Measurements from ENCODE around the gene RUFY2. TPM values are rescaled to one million over a fixed set of nuclear protein-coding genes. Genes with fewer than 3 reads are reported as not detected.
"Not testable (repeated sequence)": the region's sequence is repeated elsewhere in the genome, so short reads cannot be mapped to it uniquely, and the experiment has no call there.

RUFY2 gene, protein sequence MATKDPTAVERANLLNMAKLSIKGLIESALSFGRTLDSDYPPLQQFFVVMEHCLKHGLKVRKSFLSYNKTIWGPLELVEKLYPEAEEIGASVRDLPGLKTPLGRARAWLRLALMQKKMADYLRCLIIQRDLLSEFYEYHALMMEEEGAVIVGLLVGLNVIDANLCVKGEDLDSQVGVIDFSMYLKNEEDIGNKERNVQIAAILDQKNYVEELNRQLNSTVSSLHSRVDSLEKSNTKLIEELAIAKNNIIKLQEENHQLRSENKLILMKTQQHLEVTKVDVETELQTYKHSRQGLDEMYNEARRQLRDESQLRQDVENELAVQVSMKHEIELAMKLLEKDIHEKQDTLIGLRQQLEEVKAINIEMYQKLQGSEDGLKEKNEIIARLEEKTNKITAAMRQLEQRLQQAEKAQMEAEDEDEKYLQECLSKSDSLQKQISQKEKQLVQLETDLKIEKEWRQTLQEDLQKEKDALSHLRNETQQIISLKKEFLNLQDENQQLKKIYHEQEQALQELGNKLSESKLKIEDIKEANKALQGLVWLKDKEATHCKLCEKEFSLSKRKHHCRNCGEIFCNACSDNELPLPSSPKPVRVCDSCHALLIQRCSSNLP
- 10 to 100 TPM; 14.5 to 21.7 TPM for total RNA-seq

DNA sequence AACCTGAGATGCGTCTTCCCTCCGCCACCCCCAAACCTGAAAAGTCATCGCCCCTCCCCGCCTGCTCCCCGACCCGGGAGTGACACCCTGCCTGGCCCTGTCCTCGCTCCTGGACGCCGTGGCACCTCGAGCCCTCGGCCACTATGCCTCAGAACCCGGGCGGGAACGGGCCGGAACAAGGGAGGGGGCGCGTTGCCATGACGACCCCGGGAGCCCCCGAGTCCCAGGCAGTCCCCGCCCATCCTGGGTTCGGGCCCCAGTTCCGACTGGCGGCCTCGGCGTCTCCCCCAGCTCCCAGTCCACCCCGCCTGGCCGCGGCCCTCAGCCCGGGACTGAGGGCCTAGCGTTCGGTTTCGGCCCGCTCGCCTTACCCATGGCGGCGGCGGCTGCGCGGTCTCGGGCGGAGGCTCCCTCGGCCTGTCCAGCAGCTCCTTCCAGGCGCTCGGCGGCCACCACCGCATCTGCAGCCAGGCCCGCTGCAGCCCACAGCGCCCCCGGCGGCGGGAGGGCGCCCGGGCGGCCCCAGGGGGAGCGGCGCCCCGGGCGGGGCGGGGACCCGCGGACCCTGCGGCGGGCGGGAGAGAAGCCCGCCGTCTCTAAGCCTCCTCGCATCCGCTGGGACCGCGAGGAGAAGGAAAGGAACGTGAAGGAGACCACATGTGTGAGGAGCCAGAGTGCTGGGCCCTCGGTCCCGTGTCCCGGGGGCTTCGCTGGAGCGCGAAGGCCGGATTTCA lies at the start of gene RUFY2:
RUFY2 (minus strand) TSS at position 463 of the 734 bp plus-strand sequence; CDS start at position 375, 88 bp downstream.
- Histone ChIP-seq H3K4me3 (peak within 1 kb of the TSS; percentile 99), H3K9ac (ENCODE audit: low read depth in 2 of 2, low read length in 2 of 2) (peak within 1 kb of the TSS; percentile 86 to 98), H3K36me3 (no peaks in the 10 kb centered on the region), H3K9me3 (no peaks in the 10 kb centered on the region), H3K27ac (peak within 1 kb of the TSS; percentile 90), H3K27me3 (no peaks in the 10 kb centered on the region), H3K4me1 (peaks cover 3% of the 10 kb centered on the region)
- intact Hi-C loops (cut with DNase I), result no loop called here
- peak; percentile 71 for DNase-seq
- TF ChIP-seq, protein P1, sequence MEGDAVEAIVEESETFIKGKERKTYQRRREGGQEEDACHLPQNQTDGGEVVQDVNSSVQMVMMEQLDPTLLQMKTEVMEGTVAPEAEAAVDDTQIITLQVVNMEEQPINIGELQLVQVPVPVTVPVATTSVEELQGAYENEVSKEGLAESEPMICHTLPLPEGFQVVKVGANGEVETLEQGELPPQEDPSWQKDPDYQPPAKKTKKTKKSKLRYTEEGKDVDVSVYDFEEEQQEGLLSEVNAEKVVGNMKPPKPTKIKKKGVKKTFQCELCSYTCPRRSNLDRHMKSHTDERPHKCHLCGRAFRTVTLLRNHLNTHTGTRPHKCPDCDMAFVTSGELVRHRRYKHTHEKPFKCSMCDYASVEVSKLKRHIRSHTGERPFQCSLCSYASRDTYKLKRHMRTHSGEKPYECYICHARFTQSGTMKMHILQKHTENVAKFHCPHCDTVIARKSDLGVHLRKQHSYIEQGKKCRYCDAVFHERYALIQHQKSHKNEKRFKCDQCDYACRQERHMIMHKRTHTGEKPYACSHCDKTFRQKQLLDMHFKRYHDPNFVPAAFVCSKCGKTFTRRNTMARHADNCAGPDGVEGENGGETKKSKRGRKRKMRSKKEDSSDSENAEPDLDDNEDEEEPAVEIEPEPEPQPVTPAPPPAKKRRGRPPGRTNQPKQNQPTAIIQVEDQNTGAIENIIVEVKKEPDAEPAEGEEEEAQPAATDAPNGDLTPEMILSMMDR (IDR thresholded peaks at IDR 0.05), result no peak

DNA sequence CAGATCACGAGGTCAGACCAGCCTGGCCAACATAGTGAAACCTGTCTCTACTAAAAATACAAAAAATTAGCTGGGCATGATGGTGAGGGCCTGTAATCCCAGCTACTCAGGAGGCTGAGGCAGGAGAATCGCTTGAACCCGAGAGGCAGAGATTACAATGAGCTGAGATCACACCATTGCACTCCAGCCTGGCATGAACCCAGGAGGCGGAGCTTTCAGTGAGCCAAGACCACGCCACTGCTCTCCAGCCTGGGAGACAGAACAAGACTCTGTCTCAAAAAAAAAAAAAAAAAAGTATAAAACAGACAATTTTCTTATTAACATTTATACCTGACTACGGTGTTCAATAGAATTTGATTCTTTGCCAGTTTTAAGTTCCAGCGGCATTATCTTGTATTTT lies 42.6 kb upstream of the RUFY2 start:
- H3K9ac ChIP-seq (ENCODE audit: low read depth in 2 of 2, low read length in 2 of 2); H3K4me1 ChIP-seq; H3K36me3 ChIP-seq; H3K9me3 ChIP-seq; intact Hi-C loops (cut with DNase I); H3K4me3 ChIP-seq; H3K27me3 ChIP-seq; H3K27ac ChIP-seq: not testable (repeated sequence)
- peak; percentile 30 for DNase-seq

DNA sequence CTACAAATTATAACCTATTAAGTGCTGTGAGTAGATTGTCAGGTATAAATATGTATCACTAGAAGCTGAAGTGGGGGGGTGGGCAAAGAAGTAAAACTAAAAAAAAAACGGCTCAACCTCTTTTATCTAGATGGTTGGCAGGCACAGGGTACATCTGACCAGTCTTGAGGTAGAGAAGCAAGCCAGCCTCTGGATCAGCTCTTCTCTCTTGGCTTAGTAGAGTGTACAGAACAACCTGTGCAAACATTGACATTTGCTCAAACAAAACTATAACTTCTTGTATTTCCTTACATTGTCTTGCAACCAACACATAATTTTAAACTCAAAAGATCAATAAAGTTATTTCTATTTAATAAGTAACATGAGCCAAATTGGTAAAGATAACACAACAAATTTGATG lies 39.1 kb upstream of the RUFY2 start:
- Histone ChIP-seq H3K36me3 (no peaks in the 10 kb centered on the region), H3K9ac (ENCODE audit: low read depth in 2 of 2, low read length in 2 of 2) (no peak overlapping the region), H3K9me3 (no peaks in the 10 kb centered on the region), H3K4me1 (no peaks in the 10 kb centered on the region), H3K27ac (no peak overlapping the region), H3K27me3 (no peaks in the 10 kb centered on the region), H3K4me3 (no peak overlapping the region)
- intact Hi-C loops (cut with DNase I), result no loop called here
- no peak for DNase-seq
- TF ChIP-seq, protein P1 (IDR thresholded peaks at IDR 0.05), result no peak

DNA sequence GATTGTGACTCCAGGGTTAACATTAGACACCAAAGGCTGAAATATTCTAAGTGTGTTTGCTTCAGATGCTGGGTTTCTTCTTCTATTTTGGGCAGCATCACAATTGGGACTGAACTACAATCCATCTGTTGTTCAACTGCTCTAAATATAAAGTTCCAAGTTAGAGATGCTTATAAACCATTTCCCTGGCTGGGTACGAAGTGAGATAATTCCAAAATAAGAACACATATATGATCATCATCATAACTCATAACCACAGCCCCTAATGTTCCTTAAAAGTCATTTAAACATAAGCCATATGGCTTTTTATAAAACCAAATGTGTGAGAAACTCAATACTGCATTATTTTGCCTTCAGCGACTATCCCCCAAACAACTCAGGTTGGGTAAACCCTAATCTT lies 35.9 kb upstream of the RUFY2 start:
- Histone ChIP-seq H3K4me3 (no peak overlapping the region), H3K9ac (ENCODE audit: low read depth in 2 of 2, low read length in 2 of 2) (no peak overlapping the region), H3K27ac (no peak overlapping the region), H3K27me3 (no peaks in the 10 kb centered on the region), H3K36me3 (no peaks in the 10 kb centered on the region), H3K9me3 (no peaks in the 10 kb centered on the region), H3K4me1 (no peaks in the 10 kb centered on the region)
- intact Hi-C loops (cut with DNase I), result no loop called here
- TF ChIP-seq, protein P1 (IDR thresholded peaks at IDR 0.05), result no peak
- no peak for DNase-seq

DNA sequence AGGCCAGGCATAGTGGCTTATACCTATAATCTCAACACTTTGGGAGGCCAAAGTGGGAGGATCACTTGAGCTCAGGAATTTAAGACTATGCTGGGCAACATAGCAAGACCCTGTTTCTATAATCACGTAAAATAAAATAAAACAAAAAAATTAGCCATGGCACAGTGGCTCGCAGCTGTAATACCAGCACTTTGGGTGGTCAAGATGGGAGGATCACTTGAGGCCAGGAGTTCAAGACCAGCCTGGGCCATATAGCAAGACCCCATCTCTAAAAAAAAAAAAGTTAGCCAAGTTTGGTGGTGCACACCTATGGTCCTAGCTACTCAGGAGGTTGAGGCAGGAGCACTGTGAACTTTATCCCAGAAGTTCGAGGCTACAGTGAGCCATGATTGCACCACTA lies 33.8 kb upstream of the RUFY2 start:
- intact Hi-C loops (cut with DNase I), result no loop called here
- TF ChIP-seq, protein P1 (IDR thresholded peaks at IDR 0.05), result no peak
- H3K4me3 ChIP-seq, result no peak overlapping the region
- H3K27me3 ChIP-seq, result no peaks in the 10 kb centered on the region
- no peak overlapping the region for H3K27ac ChIP-seq
- no peaks in the 10 kb centered on the region for H3K36me3 ChIP-seq
- H3K4me1 ChIP-seq, result no peaks in the 10 kb centered on the region
- H3K9me3 ChIP-seq, result no peaks in the 10 kb centered on the region
- no peak for DNase-seq
- no peak overlapping the region for H3K9ac ChIP-seq (ENCODE audit: low read depth in 2 of 2, low read length in 2 of 2)
